NCI-H526 treated with DMSO at 0.1 percent for 48 hours (cell line): ENCODE measurements around the gene DEDD.

Experiments
- DNase-seq: peaks from one replicate; lab custom pipeline; 2025; lab: John Stamatoyannopoulos, UW

DEDD gene

GRCh38 chr1:161072751-161073449 is 59.6 kb downstream of the DEDD start:
- no peak for DNase-seq

GRCh38 chr1:161071886-161072371 is 60.5 kb downstream of the DEDD start:
- peak; percentile 14 for DNase-seq
